KG1 (cell line): Measurements from ENCODE around the gene CLEC11A.

Experiments
- DNase-seq: peaks from one replicate; lab custom pipeline; 2025; lab: John Stamatoyannopoulos, UW

Gene CLEC11A

GRCh38 chr19:50705422-50706019, 17.6 kb upstream of the CLEC11A start:
- DNase-seq: no peak

GRCh38 chr19:50706387-50706786, 16.8 kb upstream of the CLEC11A start:
- no peak for DNase-seq

DNA sequence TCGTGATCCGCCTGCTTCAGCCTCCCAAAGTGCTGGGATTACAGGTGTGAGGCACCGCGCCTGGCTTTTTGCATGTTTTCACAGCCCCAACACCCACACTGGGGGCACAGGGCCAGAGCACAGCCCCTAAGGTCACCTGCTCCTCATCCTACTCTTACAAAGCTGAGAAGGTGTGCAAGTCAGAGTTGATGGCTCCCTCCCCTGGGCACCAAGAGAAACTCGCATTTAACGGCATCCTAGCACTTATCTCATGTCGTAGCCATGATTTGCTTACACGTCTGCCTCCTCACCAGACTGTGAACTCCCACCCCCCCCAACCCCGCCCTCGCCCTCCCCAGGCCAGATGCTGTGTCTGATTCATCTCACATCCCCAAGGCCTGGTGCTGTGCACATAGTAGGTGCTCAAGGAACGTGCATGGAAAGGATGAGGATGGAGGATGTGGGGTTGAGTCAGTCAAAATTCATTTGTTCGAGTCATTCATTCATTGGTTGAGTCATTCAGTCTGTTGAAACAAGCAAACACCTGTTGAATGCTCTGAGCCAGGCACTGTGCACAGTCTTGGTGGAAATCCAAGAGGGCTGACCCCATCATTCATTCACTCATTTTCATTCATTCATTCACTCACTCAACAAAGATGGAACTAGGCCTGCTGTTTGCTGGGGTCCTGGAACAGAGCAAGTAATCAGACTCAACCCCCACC, 14.8 kb upstream of the CLEC11A start:
- DNase-seq: no peak

DNA sequence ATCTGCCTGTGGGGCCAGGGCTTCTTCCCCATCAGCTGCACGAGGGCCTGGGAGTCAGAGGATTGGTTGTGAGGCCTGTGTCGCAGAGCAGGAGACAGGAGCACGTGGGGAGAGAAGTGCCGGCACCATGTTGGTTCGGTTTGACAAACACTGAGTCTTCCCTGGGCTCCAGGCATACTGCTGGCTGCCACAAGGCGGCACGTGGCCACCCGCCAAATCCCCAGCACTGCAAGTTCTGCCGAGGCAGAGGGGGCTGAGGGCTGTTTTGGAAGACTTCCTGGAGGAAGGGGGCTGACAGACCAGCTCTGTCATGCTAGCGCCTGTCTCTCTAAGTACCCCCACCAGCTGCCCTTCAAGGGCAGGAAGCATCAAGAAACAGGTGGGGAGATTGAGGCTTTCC, 13.1 kb upstream of the CLEC11A start:
- no peak for DNase-seq

- DNase-seq: no peak
Measured at GRCh38 chr19:50710612-50711011, 12.6 kb upstream of the CLEC11A start.

- DNase-seq: no peak
Measured at GRCh38 chr19:50711196-50711595, 12.0 kb upstream of the CLEC11A start.

DNA sequence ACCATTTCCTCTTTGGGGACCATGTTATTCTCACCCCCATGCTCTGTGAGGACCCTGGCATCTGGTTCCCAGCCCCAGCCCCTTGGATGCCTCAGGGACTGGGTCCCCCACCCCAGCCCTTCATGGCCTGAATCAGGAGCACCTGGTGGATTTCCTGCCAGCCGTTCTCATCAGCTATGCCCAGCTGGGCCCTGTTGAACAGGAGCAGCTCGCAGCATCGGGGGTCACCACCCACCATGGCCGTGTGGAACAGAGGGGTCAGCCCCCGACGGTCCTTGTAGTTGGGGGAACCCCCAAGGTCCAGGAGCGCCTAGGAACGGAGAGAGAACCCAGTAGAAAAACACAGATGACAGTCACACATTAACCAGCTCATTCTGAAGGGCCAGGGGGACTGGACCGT, 11.4 kb upstream of the CLEC11A start:
- DNase-seq: no peak

DNA sequence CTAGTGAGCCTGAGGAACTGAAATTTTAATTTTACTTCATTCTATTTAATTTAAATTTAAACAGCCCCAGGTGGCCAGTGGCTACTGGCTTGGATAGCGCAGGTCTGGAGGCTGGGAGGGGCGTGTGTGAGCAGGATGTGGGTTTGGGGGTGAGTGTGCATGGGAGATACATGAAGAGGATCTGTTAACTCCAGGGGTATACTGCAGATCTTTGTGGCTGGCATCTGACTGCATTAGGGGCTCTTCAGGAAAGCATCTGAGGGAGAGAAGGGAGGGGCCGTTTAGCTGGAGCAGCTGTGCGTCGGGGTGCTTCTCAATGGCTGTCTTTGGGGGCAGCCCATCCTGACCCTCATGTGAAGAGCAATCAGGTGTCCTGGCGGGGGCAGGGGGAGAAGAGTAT, 10.3 kb upstream of the CLEC11A start:
- no peak for DNase-seq

GRCh38 chr19:50713556-50714236, 9.5 kb upstream of the CLEC11A start:
- DNase-seq: no peak

GRCh38 chr19:50716178-50717025, 6.8 kb upstream of the CLEC11A start:
- no peak for DNase-seq

- no peak for DNase-seq
Measured at GRCh38 chr19:50717026-50717723, 6.0 kb upstream of the CLEC11A start.

DNA sequence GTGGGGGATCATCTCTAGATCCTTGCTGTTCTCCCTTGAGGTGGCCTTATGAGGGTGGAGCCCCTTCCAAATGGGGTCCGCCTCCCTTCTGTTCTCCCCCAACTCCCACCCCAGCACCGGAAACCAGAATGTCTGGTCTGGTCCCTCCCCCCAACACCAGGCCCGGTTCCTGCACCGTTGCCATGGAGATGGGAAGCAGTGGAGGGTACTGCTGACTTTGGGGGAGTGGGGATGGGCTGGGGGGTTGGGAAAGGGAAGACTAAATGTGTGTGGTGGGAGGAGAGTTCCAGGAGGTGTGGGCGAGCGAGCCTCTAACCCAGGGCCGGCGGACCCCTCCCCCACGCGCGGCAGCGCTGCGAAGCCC, 5.3 kb upstream of the CLEC11A start:
- DNase-seq: no peak

GRCh38 chr19:50718255-50719118, 4.7 kb upstream of the CLEC11A start:
- no peak for DNase-seq

DNA sequence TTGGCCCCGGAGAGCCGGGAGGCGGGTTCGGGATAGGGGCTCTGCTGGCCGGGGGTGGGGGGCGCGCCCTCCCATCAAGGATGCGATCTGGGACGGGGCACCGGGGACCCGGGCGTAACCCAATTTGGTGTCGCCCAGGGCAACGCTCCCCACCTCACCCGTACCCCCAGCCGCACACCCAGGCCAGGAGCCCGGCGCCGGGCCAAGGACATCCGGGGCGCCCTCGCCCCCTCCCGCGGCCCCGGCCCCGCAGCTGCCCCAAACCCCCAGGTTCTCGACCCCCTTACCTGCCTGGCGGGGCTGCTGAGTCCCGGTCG, 4.1 kb upstream of the CLEC11A start:
- DNase-seq: no peak

GRCh38 chr19:50719566-50719965, 3.6 kb upstream of the CLEC11A start, which contains the start of gene SHANK1:
SHANK1 (minus strand) TSS chr19:50719802; CDS start chr19:50716919, 2,883 bp downstream.
- DNase-seq: no peak

GRCh38 chr19:50720181-50720920, 2.8 kb upstream of the CLEC11A start:
- no peak for DNase-seq

DNA sequence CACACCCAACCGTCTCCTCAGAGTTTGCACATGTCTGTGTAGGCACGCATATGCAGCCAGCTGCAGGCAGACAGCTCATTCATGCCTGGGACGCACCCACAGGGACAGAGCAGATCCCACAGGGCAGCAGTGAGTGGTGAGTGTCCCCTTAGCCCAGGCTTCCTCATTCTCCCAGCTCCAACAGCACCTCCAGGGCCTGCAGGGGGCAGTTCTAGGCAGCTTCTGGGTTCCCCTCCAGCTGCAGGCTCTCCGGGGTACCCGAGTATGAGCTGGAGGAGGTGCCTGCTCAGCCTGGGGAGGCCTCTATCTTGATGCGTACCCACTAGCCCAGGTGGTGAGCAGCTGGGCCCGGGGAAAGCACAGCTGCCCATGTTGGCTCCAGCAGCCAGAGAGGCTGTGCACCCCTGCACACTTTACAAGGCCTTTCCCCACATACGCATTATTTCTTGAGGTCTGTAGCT, 2.2 kb upstream of the CLEC11A start:
- no peak for DNase-seq

- DNase-seq: no peak
Measured at GRCh38 chr19:50721441-50722137, 1.6 kb upstream of the CLEC11A start.

DNA sequence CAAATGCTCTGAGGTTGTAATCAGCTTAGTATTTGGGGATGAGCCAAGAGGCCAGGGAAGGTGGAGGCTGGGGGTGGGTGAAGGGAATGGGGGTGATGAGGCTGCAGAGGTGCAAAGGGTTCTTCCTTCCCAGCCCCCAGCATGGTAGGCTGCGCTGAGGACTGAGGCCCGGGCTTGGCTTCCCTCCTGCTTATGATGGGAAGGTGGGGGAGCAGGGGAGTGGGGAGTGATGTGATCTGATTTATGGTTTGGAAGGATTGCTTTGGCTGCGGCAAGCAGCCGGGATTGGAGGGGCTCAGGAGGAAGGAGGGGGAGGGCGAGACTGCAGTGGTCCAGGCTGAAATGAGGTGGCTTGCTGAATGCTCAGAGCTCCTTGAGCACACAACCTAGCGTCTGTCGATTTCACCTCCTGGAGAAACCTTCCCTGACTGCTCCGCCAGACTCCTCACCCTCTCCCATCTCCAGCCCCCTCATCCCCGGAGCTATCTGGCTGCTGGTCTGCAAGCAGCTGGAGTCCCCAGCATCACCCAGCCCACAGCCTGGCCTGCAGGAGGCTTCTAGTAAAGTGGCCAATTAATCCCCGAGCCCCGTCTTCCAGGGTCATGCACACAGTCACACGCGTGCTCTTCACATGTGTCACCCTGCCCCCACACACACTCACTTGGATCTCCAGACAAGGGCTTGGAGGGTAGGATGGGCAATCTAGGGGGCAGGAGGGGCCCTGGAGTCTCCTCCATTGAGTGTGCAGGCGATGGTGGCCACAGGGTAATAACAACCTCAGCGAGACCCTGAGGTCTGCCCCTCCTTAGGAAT, 757 bp upstream of the CLEC11A start:
- DNase-seq: no peak
